ENCODE measurements around the gene SULT1E1.

Gene SULT1E1

DNA sequence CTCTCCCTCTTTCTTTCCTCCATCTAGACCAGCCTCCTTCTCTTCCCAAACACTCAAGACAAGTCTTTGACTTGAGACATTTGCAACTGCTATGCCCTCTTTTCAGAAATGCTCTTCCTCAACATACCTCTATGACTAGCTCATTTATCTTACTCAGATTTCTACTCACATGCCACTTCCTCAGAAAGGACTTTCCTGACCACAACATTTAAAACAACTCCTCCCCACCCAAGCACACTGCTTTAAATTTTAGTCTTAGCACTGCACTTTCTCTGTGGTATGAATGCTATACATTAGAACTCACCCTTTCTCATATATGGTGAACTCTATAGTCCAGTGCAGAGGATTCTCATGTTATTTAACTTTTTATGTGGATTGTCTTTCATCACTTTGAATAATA, 28.4 kb upstream of the SULT1E1 start:
- DNase-seq (ENCODE audit: low read depth, low spot score) = no peak
- ChIA-PET POLR2A (no interaction called here), CTCF (no interaction called here)
- TF ChIP-seq CTCF (IDR thresholded peaks at IDR 0.05; ENCODE audit: insufficient read depth, low read length, missing control alignments) = no peak
- H3K4me3 ChIP-seq (ENCODE audit: low read depth, low read length) = no peak overlapping the region

DNA sequence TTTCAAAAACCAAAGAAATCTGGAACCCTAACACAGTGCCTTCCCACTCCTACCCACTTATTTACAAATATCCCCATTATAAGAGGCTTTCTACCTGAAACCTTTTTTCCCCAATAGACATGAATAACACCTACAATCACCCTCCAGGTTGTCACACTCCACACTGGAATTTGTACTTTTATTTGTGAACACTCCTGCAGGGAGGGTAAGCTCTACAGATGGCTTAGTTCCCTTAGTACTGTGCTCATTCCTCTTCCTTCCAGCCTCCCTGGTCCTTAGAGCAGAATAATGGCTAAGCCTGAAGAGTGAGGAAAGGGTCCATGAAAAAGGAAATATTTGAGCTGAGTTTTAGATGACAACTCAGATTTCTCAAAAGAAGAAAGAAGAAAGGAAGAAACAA, 22.2 kb upstream of the SULT1E1 start:
- ChIA-PET POLR2A (interaction anchor here (0.6 kb wide), 1 partner anchor 31 kb away, joined by 3 read pairs; no protein-coding TSS in a partner anchor), CTCF (interaction anchor here (0.7 to 4.7 kb wide), 7 partner anchors 11 to 677 kb away, joined by 3 to 49 read pairs (median 3); no protein-coding TSS in a partner anchor)
- no peak for DNase-seq (ENCODE audit: low read depth, low spot score)
- H3K4me3 ChIP-seq (ENCODE audit: low read depth, low read length) = no peak overlapping the region
- no peak for TF ChIP-seq CTCF (IDR thresholded peaks at IDR 0.05; ENCODE audit: insufficient read depth, low read length, missing control alignments)

DNA sequence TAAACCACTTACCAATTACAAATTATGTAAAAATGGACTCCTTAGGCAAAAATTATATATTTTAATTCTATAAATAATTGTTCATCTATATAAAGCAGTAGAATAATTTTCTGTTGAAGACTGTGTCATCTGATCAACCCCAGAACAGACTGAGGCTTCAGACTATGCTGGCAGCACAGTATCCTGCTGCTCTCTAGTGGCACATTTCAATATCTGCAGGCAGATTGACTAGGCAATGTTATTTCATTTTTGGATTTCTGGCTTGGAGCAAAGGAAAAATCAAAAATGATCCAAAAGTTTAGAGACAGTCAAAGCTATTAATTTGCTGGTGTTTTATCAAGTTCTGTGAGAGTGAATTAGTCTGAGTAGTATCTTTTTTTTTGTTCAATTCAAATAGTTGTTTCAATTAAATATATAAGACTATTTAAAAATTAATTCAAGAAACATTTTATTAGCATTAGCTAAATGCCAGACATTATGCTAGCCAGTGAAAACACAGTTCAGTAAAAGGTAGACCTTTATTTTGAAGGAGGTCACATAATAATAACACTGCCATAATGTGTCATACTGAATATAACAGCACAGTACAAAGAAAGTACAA, 21.3 kb upstream of the SULT1E1 start:
- no peak overlapping the region for H3K4me3 ChIP-seq (ENCODE audit: low read depth, low read length)
- TF ChIP-seq CTCF (IDR thresholded peaks at IDR 0.05; ENCODE audit: insufficient read depth, low read length, missing control alignments) = peak; percentile 72
- POLR2A ChIA-PET = no interaction called here
- no peak for DNase-seq (ENCODE audit: low read depth, low spot score)
- CTCF ChIA-PET = interaction anchor here (0.6 to 4.7 kb wide), 19 partner anchors 10 to 227 kb away, joined by 3 to 49 read pairs (median 3); no protein-coding TSS in a partner anchor

- ChIA-PET POLR2A (no interaction called here), CTCF (interaction anchor here (4.7 kb wide), 1 partner anchor 188 kb away, joined by 49 read pairs; no protein-coding TSS in a partner anchor)
- no peak for TF ChIP-seq CTCF (IDR thresholded peaks at IDR 0.05; ENCODE audit: insufficient read depth, low read length, missing control alignments)
- DNase-seq (ENCODE audit: low read depth, low spot score) = no peak
- H3K4me3 ChIP-seq (ENCODE audit: low read depth, low read length) = no peak overlapping the region
Measured at GRCh38 chr4:69878250-69878649, 18.3 kb upstream of the SULT1E1 start.

GRCh38 chr4:69877453-69877852, 17.5 kb upstream of the SULT1E1 start:
- no peak for TF ChIP-seq CTCF (IDR thresholded peaks at IDR 0.05; ENCODE audit: insufficient read depth, low read length, missing control alignments)
- no peak for DNase-seq (ENCODE audit: low read depth, low spot score)
- H3K4me3 ChIP-seq (ENCODE audit: low read depth, low read length) = no peak overlapping the region
- ChIA-PET POLR2A (no interaction called here), CTCF (interaction anchor here (1.6 kb wide), 1 partner anchor 187 kb away, joined by 5 read pairs; no protein-coding TSS in a partner anchor)

DNA sequence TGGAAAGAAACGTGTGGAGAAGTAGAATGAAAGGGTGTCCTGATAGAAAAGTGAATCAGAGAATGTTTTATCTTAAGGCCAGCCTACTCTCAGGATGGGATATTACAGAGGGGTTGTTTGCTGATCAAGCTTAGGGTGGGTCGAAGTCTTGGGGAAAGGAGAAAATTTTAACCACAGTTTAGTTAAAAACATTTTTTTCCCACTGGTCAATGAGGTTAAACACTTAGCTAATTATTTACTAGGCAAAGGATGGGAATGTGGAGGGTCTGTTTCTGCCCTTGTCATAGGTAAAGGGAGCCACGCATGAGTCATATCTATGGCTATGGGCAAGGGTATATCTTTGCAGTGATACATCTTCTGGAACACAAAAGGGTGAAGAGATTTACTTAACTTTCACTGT, 16.1 kb upstream of the SULT1E1 start:
- H3K4me3 ChIP-seq (ENCODE audit: low read depth, low read length) = no peak overlapping the region
- CTCF ChIA-PET = no interaction called here

More for the DNA sequence above, 16.1 kb upstream of the SULT1E1 start:
- TF ChIP-seq CTCF (IDR thresholded peaks at IDR 0.05; ENCODE audit: insufficient read depth, low read length, missing control alignments) = no peak
- POLR2A ChIA-PET = no interaction called here
- no peak for DNase-seq (ENCODE audit: low read depth, low spot score)

Measured in AG04449 (cell line).